GM13977 (cell line): ENCODE data around the gene TEX2.

ENCODE experiments used
- DNase-seq: peaks from one replicate; pipeline ENCODE4 v3.0.0; 2012; ENCODE audit warnings: low spot score
- CTCF ChIP-seq: IDR thresholded peaks from 2 replicates; pipeline ENCODE4 v1.5.1; 2012; ENCODE audit warnings: mild to moderate bottlenecking, control low read depth; ENCODE audit not compliant: insufficient read depth; ENCODE audit errors: extremely low read depth, missing control alignments
- in situ Hi-C: fragments of 300-500 bp; cut with MboI; formaldehyde crosslinking; loops from one replicate; pipeline ENCODE4 v1.12.0; 2022; ENCODE audit warnings: low sequenced_read_pairs, low pct_unique_long_range_greater_than_20kb, mixed read lengths, inconsistent platforms; ENCODE audit not compliant: unreplicated experiment

TEX2 gene

GRCh38 chr17:64155751-64156544 lies 107.1 kb downstream of the TEX2 start:
- no peak for DNase-seq
- no peak for TF ChIP-seq CTCF
- in situ Hi-C loops: loop anchor here (10.0 kb wide), 1 partner anchor 129 kb away; no protein-coding TSS in a partner anchor

GRCh38 chr17:64155129-64155528 lies 107.9 kb downstream of the TEX2 start:
- TF ChIP-seq CTCF: no peak
- in situ Hi-C loops: loop anchor here (10.0 kb wide), 1 partner anchor 130 kb away; no protein-coding TSS in a partner anchor
- DNase-seq: no peak

- DNase-seq: no peak
- no peak for TF ChIP-seq CTCF
- in situ Hi-C loops: loop anchor here (10.0 kb wide), 1 partner anchor 130 kb away; no protein-coding TSS in a partner anchor
Observed at GRCh38 chr17:64154717-64155116, 108.3 kb downstream of the TEX2 start.

- in situ Hi-C loops: loop anchor here (10.0 kb wide), 1 partner anchor 130 kb away; no protein-coding TSS in a partner anchor
- TF ChIP-seq CTCF: no peak
- DNase-seq: no peak
Observed at GRCh38 chr17:64154313-64154695, 108.8 kb downstream of the TEX2 start.

- TF ChIP-seq CTCF: no peak
- in situ Hi-C loops: loop anchor here (10.0 kb wide), 1 partner anchor 131 kb away; no protein-coding TSS in a partner anchor
- no peak for DNase-seq
Observed at GRCh38 chr17:64153565-64154312, 109.3 kb downstream of the TEX2 start.

GRCh38 chr17:64152428-64153125 lies 110.5 kb downstream of the TEX2 start:
- in situ Hi-C loops: loop anchor here (10.0 kb wide), 1 partner anchor 132 kb away; no protein-coding TSS in a partner anchor
- no peak for TF ChIP-seq CTCF
- DNase-seq: no peak
